NCI-H2196 treated with DMSO at 0.1 percent for 48 hours (cell line): ENCODE data around the gene PTPRD.

Experiments used
- DNase-seq: peaks from one replicate; lab custom pipeline; 2025; ENCODE audit not compliant: unreplicated experiment; lab: John Stamatoyannopoulos, UW

Gene PTPRD

GRCh38 chr9:8627976-8628679, 1984.7 kb downstream of the PTPRD start:
- DNase-seq: no peak

GRCh38 chr9:8622871-8623270, 1989.9 kb downstream of the PTPRD start:
- DNase-seq: no peak

- no peak for DNase-seq
These were observed 1990.5 kb downstream of the PTPRD start for GRCh38 chr9:8622222-8622802.

- no peak for DNase-seq
These were observed 1991.4 kb downstream of the PTPRD start for GRCh38 chr9:8621416-8621815.

GRCh38 chr9:8616414-8616813, 1996.4 kb downstream of the PTPRD start:
- no peak for DNase-seq

- no peak for DNase-seq
These were observed 1997.8 kb downstream of the PTPRD start for GRCh38 chr9:8614926-8615440.

DNA sequence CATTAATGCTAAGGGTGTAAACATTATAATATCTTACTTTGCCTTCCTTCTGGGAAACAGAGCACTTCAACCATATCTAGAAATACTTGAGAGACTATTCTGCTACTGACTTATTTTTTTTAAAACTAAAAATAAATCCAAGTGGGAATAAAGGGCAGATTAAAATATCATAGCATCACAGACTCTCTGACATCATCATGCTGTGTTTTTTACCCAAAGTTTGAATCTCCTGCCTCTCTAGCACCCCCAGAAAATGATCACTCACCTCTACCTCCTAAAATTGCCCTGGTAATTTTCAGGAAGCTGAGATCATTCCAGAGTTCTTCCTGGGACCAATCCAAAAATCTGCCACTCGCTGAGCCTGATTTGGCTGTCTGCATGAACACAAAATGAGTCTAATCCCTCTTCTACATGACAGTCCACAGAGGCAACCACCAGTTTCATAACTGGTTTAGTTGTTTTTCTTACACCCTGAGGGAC, 1999.4 kb downstream of the PTPRD start:
- no peak for DNase-seq

DNA sequence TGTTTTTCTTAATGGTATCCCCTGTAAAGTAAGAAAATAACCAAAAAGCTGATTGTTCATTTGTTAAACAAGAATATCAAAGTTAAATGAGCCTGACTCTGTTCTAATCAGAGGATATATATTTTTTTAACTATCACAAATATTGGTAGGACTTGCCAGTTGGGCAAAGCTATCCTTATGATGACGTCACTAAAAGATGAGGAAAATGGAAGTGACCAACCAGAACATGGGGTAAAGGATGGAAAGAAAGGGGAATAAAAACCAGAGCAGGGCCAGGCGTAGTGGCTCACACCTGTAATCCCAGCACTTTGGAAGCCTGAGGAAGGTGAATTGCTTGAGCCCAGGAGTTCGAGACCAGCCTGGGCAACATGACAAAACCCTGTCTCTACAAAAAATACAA, 2001.6 kb downstream of the PTPRD start:
- no peak for DNase-seq

DNA sequence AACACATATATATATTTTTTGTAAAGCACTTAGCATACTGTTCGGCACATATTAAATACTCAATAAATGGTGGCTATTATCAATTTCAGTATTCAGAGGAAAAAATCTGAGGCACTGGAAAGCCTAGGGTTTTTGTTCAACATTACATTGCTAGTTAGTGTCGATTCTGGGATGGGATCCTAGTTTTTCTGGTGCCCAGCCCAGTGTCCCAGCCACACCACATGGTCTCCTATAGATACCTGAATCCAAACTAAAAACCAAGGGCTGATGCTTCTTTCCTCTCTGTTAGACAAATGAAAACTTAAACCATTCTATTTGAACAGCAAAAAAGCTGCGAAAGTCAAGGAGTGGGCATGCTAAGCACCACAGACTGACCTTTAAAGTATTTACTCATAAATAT, 2002.5 kb downstream of the PTPRD start:
- no peak for DNase-seq

- no peak for DNase-seq
These were observed 2007.7 kb downstream of the PTPRD start for GRCh38 chr9:8605096-8605495.

DNA sequence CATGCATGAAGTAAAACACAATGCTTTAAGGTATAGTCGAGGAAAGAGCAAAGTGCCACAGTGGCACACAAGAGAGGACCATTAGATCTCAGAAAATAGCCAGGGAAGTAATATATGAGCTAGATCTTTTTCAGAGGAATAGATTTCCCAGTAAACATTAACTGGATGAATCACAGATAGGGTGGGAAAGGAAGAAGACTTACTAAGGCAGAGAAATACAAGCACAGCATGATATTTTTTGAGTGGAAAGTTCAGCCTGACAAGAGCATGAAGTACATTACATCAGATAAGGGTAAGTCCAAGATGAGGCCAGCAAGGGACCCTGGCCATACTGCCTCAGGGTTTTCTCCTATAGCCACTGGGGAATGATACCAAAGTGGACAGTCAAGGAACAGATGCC, 2008.6 kb downstream of the PTPRD start:
- no peak for DNase-seq

DNA sequence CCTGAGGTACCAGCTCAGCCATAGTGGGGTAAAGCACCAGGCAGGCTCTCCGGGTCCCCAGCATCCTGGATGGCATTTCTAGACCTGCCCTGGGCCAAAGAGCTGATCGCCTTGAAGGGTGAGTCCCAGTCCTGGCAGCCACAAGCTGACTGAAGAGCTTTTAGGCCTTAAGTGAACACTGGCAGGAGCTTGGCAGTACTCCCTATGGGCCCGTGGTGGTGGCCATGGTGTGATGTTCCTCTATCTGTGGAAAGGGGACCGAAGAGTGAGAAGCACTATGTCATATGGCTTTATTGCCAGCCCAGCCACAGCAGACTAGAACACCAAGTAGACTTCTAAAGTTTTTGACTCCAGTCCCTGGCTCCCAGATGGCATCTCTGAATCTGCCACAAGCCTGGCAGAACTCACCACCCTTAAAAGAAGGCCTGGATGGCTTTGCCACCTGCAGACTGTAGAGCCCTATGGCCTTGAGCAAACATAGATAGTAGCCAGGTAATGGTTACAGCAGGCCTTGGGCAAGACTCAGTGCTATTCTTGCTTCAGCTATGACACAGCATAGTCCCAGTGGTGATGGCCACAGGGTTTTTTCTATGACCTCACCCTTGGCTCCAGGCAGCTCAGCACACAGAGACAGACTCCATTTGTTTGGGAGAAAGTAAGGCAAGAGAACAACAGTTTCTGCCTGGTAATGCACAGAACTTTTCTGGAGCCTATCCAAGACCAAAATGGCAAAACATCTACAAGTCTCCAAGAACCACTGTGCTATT, 2011.7 kb downstream of the PTPRD start:
- DNase-seq: no peak

DNA sequence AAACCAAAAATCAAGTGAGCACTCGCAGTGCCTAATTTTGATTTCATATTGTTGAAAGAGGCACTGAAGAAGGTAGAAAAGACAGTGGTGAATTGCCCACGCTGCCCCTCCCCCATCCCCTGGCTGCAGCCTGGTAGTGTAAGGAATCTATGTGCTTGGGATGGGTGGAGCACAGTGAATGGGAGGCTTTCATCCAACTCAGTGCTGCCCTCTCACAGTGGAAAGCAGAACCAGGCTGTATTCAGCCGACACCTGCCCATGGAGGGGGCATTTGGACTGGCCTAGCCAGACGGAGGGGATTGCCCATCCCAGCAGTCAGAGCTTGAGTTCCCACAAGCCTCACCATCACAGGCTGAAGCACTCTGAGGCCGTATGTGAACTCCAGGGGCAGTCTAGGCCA, 2012.9 kb downstream of the PTPRD start:
- DNase-seq: no peak

DNA sequence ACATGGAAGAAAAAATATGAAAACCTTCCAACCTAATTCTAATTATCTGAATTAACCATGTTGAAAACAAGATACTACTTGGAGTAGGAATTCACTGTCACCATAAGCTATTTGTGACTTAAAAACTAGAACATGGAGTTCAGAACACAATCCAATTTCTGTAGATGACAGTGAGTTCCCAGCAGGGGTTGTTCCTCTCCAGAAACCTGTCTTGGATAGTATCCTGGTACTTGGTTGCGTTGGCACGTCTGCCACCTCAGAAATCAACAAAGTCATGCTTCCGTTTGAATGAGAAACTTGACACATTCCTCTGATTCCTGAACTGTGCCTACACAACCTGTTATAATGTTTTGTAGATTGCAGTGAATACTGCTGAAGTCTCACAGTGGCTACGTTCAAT, 2023.3 kb downstream of the PTPRD start:
- DNase-seq: no peak

DNA sequence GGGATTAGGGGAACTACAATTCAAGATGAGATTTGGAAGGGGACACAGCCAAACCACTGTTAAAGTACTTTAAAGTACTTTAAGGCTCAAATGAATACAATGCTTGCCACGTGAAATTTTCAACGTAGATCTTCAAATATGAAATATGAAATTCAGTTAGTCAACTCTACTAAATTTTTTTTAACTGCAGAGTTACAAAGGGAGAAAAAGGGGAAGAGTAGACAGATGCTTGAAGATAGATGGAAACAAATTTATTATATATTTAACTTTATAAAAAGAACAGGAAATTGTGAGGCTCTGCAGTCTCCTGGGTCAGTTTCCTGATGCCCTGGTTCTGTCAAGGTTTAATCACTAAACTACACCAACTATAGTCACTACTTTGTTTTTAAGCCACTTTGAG, 2027.8 kb downstream of the PTPRD start:
- DNase-seq: no peak

- DNase-seq: no peak
These were observed 2033.1 kb downstream of the PTPRD start for GRCh38 chr9:8579661-8580060.

DNA sequence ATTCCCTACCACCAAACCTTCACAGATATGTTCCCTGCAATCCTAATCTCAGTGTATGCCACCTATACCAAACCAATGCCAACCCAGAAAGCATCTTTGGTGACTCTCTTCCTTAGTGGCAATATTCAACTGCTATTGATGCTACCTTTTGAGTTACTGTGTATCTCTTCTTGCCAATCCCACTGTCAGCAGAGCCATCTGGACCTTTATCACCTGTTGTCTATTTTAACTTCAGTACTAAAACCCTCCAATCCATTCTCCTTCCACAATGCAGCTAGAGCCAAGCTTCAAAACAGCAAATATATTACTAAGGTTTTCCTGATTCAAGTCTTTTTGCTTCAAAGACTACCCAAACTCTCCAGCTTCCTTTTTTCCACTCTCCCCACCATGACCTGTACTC, 2036.1 kb downstream of the PTPRD start:
- DNase-seq: no peak

DNA sequence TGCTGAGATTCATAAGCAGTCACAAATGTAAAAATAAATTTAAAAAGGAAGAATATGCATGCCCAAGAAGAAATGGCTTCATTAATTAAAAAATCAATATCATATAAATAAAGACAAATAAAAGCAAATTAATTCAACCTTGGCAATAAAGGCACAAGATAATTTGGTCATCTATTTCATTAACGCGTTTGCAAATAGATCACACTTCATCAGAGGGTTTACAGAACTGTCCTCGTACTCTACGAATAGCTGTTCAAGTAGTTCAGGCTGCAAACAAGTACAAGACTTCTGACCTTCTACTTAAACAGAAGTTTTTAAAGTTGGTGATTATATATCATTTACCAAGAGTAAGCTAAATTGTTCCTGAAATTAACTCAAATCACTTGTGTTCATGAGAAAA, 2038.0 kb downstream of the PTPRD start:
- no peak for DNase-seq

DNA sequence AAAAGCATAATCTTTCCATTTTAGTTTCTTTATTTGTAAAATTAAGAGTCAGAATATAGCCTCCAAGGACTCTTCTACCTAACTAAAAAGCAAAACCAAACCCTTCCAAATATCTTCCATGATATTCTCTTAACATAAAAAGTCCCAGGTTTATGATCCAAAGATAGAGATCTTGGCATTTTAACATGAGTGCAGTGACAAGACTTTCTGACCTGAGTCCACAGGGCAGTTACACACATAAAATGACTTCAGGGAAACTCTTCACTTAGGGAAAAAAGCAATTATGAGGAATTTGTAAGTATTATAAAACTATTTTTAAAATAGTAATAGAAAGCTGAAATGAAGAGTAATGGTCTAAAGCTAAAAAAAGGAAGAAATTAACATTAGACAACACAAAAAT, 2040.6 kb downstream of the PTPRD start:
- no peak for DNase-seq

GRCh38 chr9:8571643-8572042, 2041.2 kb downstream of the PTPRD start:
- DNase-seq: no peak

DNA sequence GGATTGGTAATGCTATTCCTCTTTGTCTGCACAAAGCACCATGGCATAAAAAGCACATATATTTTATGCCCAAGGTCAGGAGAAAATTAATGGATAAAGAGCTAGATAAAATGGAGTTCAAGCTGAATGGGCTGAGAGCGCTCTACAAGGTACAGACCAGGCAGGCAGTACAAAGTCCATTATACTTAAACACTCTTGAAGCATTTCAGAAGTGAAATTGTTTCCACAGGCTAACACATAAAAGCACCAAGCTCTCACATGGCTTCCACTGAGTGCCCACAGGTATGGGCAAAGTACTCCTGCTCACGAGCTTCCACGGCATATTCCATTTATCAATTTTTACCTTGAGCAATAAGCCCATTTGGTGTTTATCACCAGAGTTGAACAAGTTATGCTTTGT, 2042.0 kb downstream of the PTPRD start:
- no peak for DNase-seq

DNA sequence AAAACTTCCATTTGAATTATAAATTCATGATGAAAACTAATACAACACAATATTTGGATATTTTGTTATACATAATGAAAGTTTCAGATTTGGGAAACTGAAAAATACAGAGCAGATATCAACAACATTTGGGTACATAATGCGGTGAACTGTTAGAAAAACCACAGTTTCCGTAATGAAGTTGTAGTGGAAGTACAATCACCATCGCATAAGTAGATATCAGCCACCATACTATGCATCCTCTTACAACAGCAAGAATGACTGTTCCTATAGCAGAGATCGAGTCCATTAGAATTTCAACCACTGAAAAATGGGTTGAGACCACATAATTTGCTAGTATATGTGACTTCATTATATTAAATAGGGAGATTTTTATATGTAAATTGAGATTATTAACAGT, 2043.0 kb downstream of the PTPRD start:
- DNase-seq: no peak
